COLO668 (cell line): ENCODE results near the gene HSD11B2.
A peak's percentile ranks its signal among the peaks of the same experiment; 100 is the strongest.

ENCODE experiments used
- DNase-seq: peaks from one replicate; lab custom pipeline; 2025; ENCODE audit not compliant: unreplicated experiment; lab: John Stamatoyannopoulos, UW

Gene HSD11B2

GRCh38 chr16:67470359-67470758 is 39.4 kb downstream of the HSD11B2 start:
- peak; percentile 73 for DNase-seq

DNA sequence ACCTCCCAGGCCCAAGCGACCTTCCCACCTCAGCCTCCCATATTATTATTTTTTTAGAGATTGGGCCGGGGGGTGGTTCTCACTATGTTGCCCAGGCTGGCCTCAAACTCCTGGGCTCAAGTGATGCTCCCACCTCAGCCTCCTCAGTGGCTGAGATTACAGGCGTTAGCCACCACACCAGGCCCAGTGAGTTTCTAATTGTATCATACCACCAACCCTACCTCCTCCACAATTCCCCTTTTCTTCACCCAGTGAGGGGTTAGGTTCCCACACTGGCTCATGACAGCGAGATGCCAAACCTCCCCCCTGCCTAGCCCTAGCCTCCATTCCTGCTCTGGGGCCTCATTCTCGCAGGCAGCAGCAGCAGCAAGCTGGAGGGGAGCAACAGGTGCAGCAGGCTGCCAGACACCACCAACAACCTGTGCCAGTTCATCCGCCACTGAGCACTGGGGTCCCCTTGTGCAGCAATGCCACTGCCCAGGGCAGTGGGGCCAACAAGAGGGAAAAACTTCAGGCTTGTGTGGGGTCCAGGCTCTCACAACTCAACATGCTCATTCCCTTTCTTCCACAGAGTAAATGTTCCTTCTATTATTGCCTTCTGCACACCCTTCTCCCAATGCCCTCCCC is 41.0 kb downstream of the HSD11B2 start:
- no peak for DNase-seq

GRCh38 chr16:67474551-67475455 is 43.9 kb downstream of the HSD11B2 start:
- DNase-seq: peak; percentile 34

- DNase-seq: no peak
Observed at GRCh38 chr16:67477960-67478554, 47.1 kb downstream of the HSD11B2 start.

GRCh38 chr16:67480833-67481560 is 50.1 kb downstream of the HSD11B2 start, which contains the start of gene ATP6V0D1:
TSS of gene ATP6V0D1 (minus strand) at chr16:67481157. CDS start at chr16:67481086, 71 bp downstream.
- DNase-seq: peak; percentile 98

DNA sequence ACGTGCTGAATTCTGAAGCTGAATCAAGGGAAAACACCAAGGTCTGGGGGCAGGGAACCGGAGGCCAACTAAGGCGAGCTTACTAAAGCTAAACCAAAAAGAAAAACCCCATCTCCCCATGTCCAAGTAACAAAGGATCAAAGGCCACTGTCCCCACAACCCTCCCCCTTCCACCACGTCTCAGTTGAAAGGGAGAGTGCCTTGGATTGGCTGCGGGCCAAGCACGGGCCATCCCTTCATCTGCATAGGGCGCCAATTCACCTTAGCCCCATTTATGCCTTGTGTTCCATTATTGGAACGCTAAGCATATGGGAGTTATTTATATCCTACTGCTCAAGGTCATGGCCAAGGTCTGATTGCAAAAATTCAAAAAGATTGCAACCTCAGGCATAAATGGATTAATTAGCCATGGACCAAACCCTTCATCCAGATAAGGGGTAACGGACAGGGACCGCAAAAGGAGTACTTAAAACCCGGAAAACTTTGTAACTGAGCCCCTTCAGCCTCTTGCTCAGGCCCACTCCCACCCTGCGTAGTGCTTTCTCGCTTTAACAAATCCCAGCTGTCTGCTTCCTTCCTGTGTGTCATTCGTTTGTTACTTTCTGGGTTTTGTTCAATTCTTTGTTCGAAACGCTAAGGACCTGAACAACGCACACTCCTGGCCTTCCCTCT is 50.8 kb downstream of the HSD11B2 start:
- peak; percentile 81 for DNase-seq

DNA sequence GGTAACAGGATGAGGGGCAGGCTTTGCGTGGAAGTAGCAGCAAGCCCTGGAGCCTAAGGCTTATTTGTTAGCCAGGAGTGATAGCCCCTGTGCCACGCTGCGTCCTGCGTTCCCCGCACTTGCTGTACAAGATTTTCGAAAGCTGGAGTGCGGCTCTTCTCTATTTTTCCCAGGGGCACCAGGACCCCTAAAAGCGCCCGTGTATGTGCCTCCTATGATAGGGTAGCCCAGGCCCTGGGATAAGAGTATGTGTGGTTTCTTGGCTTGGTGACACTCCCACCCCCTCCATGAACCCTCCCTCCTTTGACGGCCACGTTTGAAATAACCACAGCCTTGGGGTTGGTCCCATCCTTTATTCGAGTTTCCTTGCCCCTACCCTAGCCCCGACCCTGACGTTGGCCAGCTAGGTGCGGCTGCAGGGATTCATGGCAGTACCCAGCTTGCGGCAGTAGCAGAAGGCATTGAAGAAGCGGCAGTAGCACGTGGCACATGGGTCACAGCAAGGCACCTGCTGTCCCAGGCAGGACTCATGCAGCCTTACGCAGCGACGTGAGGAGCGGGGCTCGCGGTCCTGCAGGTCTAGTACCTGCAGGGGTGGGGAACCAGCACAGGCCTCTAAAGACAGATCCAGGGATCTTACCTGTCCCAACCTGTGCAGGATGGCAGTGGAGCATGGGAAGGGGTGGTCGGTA is 51.5 kb downstream of the HSD11B2 start:
- no peak for DNase-seq

DNA sequence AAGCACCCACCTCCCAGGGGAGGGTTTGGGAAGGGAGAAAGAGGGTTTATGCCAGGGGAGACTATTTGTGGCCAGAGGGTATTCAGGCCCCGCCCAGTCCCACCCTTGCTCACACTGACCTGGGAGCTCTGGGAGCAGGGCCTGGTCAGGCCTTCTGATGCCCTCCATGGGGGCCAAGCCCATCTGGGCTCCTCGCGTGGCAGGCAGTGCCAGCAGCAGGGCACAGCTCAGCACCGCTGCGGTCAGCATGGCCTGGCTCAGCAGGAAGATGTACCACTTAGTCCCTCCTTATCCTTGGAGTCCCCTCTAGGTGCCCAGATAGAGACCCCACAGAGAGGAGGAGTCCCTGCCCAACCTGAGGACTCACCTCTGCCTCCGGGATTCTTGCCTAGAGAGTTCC is 52.2 kb downstream of the HSD11B2 start, which contains the start of gene AGRP:
Gene AGRP (minus strand): TSS at position 398 of the 400 bp plus-strand sequence. CDS start 149 bp downstream, at position 249.
- no peak for DNase-seq

GRCh38 chr16:67483731-67484525 is 53.0 kb downstream of the HSD11B2 start:
- DNase-seq: no peak

DNA sequence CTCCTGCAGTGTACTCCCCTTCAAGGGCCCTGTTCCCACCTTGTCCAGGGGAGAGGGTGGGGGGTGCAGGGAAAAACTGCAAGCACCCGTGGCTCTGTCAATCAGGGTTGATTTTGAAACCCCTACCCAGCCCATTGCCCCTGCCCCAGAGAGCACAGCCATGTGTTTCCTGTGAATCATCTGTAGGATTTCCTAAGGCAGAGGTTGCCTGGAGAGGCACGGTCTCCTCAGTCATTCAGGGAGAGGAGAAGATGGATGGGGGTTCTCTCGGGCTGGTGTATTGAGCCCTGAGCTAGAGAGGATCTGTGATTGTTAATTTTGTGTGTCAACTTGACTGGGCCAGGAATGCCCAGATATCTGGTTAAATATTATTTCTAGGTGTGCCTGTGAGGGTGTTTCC is 55.9 kb downstream of the HSD11B2 start:
- DNase-seq: no peak
